Activated naive CD8-positive, alpha-beta T cell (primary cell): Measurements from ENCODE around the gene CXCR5.

Experiments
- H3K27ac Mint-ChIP-seq: one replicate; pipeline ENCODE4 v1.8.0; 2021; ENCODE audit warnings: mixed read lengths
- H3K27me3 Mint-ChIP-seq: one replicate; pipeline ENCODE4 v1.8.0; 2021; ENCODE audit warnings: mixed read lengths
- H3K36me3 Mint-ChIP-seq: one replicate; pipeline ENCODE4 v1.8.0; 2021; ENCODE audit warnings: mixed read lengths
- H3K4me1 Mint-ChIP-seq: one replicate; pipeline ENCODE4 v1.8.0; 2021; ENCODE audit warnings: low read depth, mixed read lengths
- H3K4me3 Mint-ChIP-seq: one replicate; pipeline ENCODE4 v1.8.0; 2021; ENCODE audit warnings: mild to moderate bottlenecking, mixed read lengths
- H3K9me3 Mint-ChIP-seq: one replicate; pipeline ENCODE4 v1.8.0; 2021; ENCODE audit warnings: low read depth, mixed read lengths

The CXCR5 gene

GRCh38 chr11:118921121-118921928, 37.6 kb downstream of the CXCR5 start:
- Mint-ChIP-seq H3K36me3 (no peaks in the 10 kb centered on the region), H3K27me3 (no peaks in the 10 kb centered on the region), H3K27ac (peak overlapping the region; percentile 91), H3K4me1 (peaks cover 66% of the 10 kb centered on the region), H3K4me3 (peak overlapping the region; percentile 86), H3K9me3 (no peaks in the 10 kb centered on the region)

- H3K4me3 Mint-ChIP-seq, result peak overlapping the region; percentile 86
Observed at GRCh38 chr11:118921929-118922744, 38.4 kb downstream of the CXCR5 start.

GRCh38 chr11:118922745-118923627, 39.3 kb downstream of the CXCR5 start:
- Mint-ChIP-seq H3K4me3 (peak overlapping the region; percentile 86), H3K36me3 (no peaks in the 10 kb centered on the region), H3K27ac (peak overlapping the region; percentile 92), H3K9me3 (no peaks in the 10 kb centered on the region), H3K27me3 (no peaks in the 10 kb centered on the region), H3K4me1 (peaks cover 66% of the 10 kb centered on the region)

More at GRCh38 chr11:118921929-118922744, 38.4 kb downstream of the CXCR5 start:
- Mint-ChIP-seq H3K27ac (peak overlapping the region; percentile 91), H3K9me3 (no peaks in the 10 kb centered on the region), H3K36me3 (no peaks in the 10 kb centered on the region), H3K27me3 (no peaks in the 10 kb centered on the region), H3K4me1 (peaks cover 66% of the 10 kb centered on the region)

- Mint-ChIP-seq H3K36me3 (no peaks in the 10 kb centered on the region), H3K9me3 (no peaks in the 10 kb centered on the region), H3K27me3 (no peaks in the 10 kb centered on the region), H3K27ac (peak overlapping the region; percentile 92), H3K4me1 (peaks cover 64% of the 10 kb centered on the region), H3K4me3 (peak overlapping the region; percentile 86)
Observed at GRCh38 chr11:118923721-118924587, 40.3 kb downstream of the CXCR5 start.

GRCh38 chr11:118924591-118925585, 41.2 kb downstream of the CXCR5 start:
- peak overlapping the region; percentile 92 for H3K27ac Mint-ChIP-seq
- no peaks in the 10 kb centered on the region for H3K9me3 Mint-ChIP-seq
- peaks cover 56% of the 10 kb centered on the region for H3K4me1 Mint-ChIP-seq
- H3K36me3 Mint-ChIP-seq, result no peaks in the 10 kb centered on the region
- no peaks in the 10 kb centered on the region for H3K27me3 Mint-ChIP-seq
- H3K4me3 Mint-ChIP-seq, result peak overlapping the region; percentile 86

GRCh38 chr11:118927554-118928100, 43.9 kb downstream of the CXCR5 start:
- Mint-ChIP-seq H3K27me3 (no peaks in the 10 kb centered on the region), H3K36me3 (no peaks in the 10 kb centered on the region), H3K4me3 (peak overlapping the region; percentile 93), H3K27ac (peak overlapping the region; percentile 98), H3K9me3 (no peaks in the 10 kb centered on the region), H3K4me1 (peaks cover 57% of the 10 kb centered on the region)

- peaks cover 59% of the 10 kb centered on the region for H3K4me1 Mint-ChIP-seq
- peak overlapping the region; percentile 98 for H3K27ac Mint-ChIP-seq
- no peaks in the 10 kb centered on the region for H3K36me3 Mint-ChIP-seq
- no peaks in the 10 kb centered on the region for H3K27me3 Mint-ChIP-seq
- no peaks in the 10 kb centered on the region for H3K9me3 Mint-ChIP-seq
- H3K4me3 Mint-ChIP-seq, result peak overlapping the region; percentile 93
Observed at GRCh38 chr11:118928101-118928869, 44.6 kb downstream of the CXCR5 start.

- no peaks in the 10 kb centered on the region for H3K9me3 Mint-ChIP-seq
- no peaks in the 10 kb centered on the region for H3K27me3 Mint-ChIP-seq
- peak overlapping the region; percentile 93 for H3K4me3 Mint-ChIP-seq
- H3K27ac Mint-ChIP-seq, result peak overlapping the region; percentile 98
- no peaks in the 10 kb centered on the region for H3K36me3 Mint-ChIP-seq
- H3K4me1 Mint-ChIP-seq, result peaks cover 57% of the 10 kb centered on the region
Observed at GRCh38 chr11:118928870-118929500, 45.3 kb downstream of the CXCR5 start.

GRCh38 chr11:118929501-118930093, 45.9 kb downstream of the CXCR5 start:
- no peaks in the 10 kb centered on the region for H3K36me3 Mint-ChIP-seq
- H3K9me3 Mint-ChIP-seq, result no peaks in the 10 kb centered on the region
- H3K4me3 Mint-ChIP-seq, result peak overlapping the region; percentile 89
- peaks cover 52% of the 10 kb centered on the region for H3K4me1 Mint-ChIP-seq
- H3K27ac Mint-ChIP-seq, result peak overlapping the region; percentile 96
- no peaks in the 10 kb centered on the region for H3K27me3 Mint-ChIP-seq

- peak overlapping the region; percentile 89 for H3K4me3 Mint-ChIP-seq
- H3K36me3 Mint-ChIP-seq, result no peaks in the 10 kb centered on the region
- H3K4me1 Mint-ChIP-seq, result peaks cover 52% of the 10 kb centered on the region
- H3K9me3 Mint-ChIP-seq, result no peaks in the 10 kb centered on the region
- peak overlapping the region; percentile 96 for H3K27ac Mint-ChIP-seq
- H3K27me3 Mint-ChIP-seq, result no peaks in the 10 kb centered on the region
Observed at GRCh38 chr11:118930094-118930712, 46.5 kb downstream of the CXCR5 start.

- Mint-ChIP-seq H3K4me1 (peaks cover 48% of the 10 kb centered on the region), H3K4me3 (no peak overlapping the region), H3K27ac (peak overlapping the region; percentile 96), H3K9me3 (no peaks in the 10 kb centered on the region), H3K36me3 (no peaks in the 10 kb centered on the region), H3K27me3 (no peaks in the 10 kb centered on the region)
Observed at GRCh38 chr11:118931571-118931970, 47.9 kb downstream of the CXCR5 start.
